COLO668 (cell line): ENCODE results near the gene TRMT13.

Experiments used
- DNase-seq: peaks from one replicate; lab custom pipeline; 2025; ENCODE audit not compliant: unreplicated experiment; lab: John Stamatoyannopoulos, UW

Gene TRMT13

GRCh38 chr1:100132566-100133477, at the start of gene TRMT13, which contains the start of gene SASS6:
Gene TRMT13 (plus strand): TSS chr1:100133163. CDS start chr1:100133169, 6 bp downstream.
Gene SASS6 (minus strand): TSS chr1:100132930. CDS start chr1:100132814, 116 bp downstream.
- peak; percentile 97 for DNase-seq

GRCh38 chr1:100087396-100087795, 45.6 kb upstream of the TRMT13 start:
- no peak for DNase-seq

GRCh38 chr1:100089082-100089481, 43.9 kb upstream of the TRMT13 start:
- DNase-seq, result no peak

GRCh38 chr1:100090471-100090870, 42.5 kb upstream of the TRMT13 start:
- no peak for DNase-seq

GRCh38 chr1:100100202-100100601, 32.8 kb upstream of the TRMT13 start:
- no peak for DNase-seq

GRCh38 chr1:100101564-100101963, 31.4 kb upstream of the TRMT13 start:
- DNase-seq, result no peak

- DNase-seq, result no peak
Measured at GRCh38 chr1:100107696-100108095, 25.3 kb upstream of the TRMT13 start.

- DNase-seq, result no peak
Measured at GRCh38 chr1:100109554-100110066, 23.4 kb upstream of the TRMT13 start.

- no peak for DNase-seq
Measured at GRCh38 chr1:100115524-100115923, 17.4 kb upstream of the TRMT13 start.

- no peak for DNase-seq
Measured at GRCh38 chr1:100122177-100122576, 10.8 kb upstream of the TRMT13 start.

- no peak for DNase-seq
Measured at GRCh38 chr1:100127226-100127625, 5.7 kb upstream of the TRMT13 start.

GRCh38 chr1:100130552-100131077, 2.3 kb upstream of the TRMT13 start:
- DNase-seq, result no peak

GRCh38 chr1:100131623-100132022, 1.3 kb upstream of the TRMT13 start:
- DNase-seq, result no peak

GRCh38 chr1:100134872-100135271, 1.9 kb downstream of the TRMT13 start:
- DNase-seq, result no peak

GRCh38 chr1:100137602-100138001, 4.6 kb downstream of the TRMT13 start:
- DNase-seq, result no peak

GRCh38 chr1:100141192-100141591, 8.2 kb downstream of the TRMT13 start:
- DNase-seq, result no peak

GRCh38 chr1:100142343-100142742, 9.4 kb downstream of the TRMT13 start:
- no peak for DNase-seq

- DNase-seq, result no peak
Measured at GRCh38 chr1:100145116-100145515, 12.2 kb downstream of the TRMT13 start.

GRCh38 chr1:100146958-100147357, 14.0 kb downstream of the TRMT13 start:
- DNase-seq, result no peak

GRCh38 chr1:100147875-100148274, 14.9 kb downstream of the TRMT13 start:
- no peak for DNase-seq

- no peak for DNase-seq
Measured at GRCh38 chr1:100151679-100152078, 18.7 kb downstream of the TRMT13 start.

- no peak for DNase-seq
Measured at GRCh38 chr1:100152271-100152670, 19.3 kb downstream of the TRMT13 start.
